ENCODE data around the gene CCL4. TPM values are rescaled to one million over a fixed set of nuclear protein-coding genes. Genes with fewer than 3 reads are reported as not detected.

Gene CCL4
- not detected in 2 replicates for total RNA-seq

DNA sequence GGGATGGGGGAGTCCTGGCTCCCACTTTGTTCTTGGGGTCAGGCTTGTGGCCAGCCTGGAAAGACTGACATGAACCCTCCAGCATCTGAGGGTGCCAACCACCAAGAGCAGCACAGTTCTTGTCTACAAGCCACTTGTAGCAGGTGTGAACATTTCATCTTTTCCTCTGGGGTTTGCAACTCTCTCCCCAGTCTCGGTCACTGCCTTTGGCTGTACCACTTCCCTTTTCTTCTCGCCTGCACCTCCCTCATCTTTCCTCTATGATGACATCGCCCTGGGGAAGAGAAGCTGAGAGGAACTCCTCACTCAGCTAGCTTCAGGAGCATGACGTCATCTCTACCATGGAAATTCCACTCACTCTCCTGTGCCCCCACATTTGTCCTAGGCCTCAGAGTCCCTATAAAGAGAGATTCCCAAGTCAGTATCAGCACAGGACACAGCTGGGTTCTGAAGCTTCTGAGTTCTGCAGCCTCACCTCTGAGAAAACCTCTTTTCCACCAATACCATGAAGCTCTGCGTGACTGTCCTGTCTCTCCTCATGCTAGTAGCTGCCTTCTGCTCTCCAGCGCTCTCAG, at the start of gene CCL4:
TSS of gene CCL4 (plus strand) at position 427 of the 575 bp plus-strand sequence. CDS start at position 506, 79 bp downstream.

DNA sequence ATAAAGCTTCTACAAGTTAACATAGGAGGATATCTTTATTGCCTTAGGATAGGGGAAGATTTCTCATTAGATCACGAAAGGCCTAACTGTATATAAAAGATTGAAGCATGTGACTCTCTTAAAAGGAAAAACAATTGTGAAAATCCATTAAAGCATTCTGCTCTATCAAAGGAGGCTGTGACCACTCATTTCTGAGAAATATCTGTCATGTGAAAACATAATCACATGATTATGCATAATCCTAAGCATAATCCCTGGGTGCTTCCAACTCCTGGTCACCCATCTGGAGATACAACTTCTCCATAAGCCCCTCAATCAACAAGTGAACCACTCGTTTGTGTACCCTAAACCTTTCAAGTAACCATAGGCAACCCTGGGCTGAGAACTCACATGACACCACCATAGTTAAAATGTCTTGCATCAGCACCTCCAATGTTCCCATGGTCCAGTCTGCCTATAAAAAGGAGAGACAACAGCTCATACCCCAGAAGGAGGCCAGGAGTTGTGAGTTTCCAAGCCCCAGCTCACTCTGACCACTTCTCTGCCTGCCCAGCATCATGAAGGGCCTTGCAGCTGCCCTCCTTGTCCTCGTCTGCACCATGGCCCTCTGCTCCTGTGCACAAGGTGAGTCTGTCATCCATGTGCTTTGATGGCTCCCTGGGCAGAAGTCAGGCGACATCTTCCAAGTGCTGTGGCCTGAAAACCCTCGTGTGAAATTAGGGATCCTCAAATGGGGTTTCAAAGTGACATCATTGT, 39.7 kb upstream of the CCL4 start, which contains the start of gene CCL18:
TSS of gene CCL18 (plus strand) at position 487 of the 756 bp plus-strand sequence. CDS start at position 558, 71 bp downstream.

DNA sequence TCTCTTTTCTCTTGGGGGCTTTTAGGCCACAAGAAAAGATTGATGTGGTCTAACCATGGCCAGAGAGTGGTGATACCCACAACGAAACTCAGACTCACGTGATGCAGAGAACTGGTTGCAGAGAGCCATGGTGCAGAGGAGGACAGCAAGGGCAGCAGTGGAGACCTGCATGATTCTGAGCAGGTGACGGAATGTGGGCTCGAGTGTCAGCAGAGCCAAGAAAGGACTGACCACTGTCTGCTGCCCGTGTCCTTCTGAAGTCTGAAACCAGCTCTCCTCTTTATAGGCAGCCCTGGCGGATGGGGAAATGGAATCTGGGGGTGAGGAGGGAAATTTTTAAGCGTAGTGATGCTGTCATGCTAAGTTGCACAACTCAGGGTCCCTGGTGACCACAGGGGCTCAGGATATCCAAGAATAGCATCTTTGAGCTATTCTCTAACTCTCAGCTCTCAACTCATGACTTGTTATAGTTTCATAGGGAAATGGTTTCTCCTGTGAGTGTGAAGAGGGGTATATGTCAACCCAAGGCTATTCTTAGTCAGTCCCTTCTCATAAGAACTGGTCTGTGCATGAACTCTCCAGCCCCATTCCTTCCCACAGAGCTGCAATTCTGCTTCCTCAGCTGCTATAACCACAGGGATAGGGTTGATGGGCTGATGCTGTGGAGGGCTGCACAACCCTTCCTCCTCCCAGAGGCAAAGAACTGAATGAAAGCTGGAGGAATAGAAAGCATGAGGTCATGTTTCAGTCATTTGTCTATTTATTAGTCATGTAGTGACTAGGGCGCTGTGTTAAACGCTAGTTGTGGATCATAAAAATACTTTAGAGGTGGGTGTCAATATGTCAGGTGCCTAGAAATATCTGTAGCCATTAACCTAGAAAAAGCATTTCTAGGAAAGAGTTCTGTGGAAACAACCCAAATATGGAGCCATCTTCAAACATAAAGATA, 13.5 kb upstream of the CCL4 start, which contains the start of gene CCL3:
TSS of gene CCL3 (minus strand) at position 256 of the 949 bp plus-strand sequence. CDS start at position 171, 85 bp downstream.

Other genes with a start within 250 kb of the CCL4 start
- not detected in 2 replicates for gene HEATR9, start 234.9 kb upstream of the CCL4 start, total RNA-seq
- gene CCL5, start 223.5 kb upstream of the CCL4 start, total RNA-seq: 0.16 TPM in 1 of 2 replicates, not detected in the other
- gene RDM1, start 173.1 kb upstream of the CCL4 start, total RNA-seq: 0.23 and 1.0 TPM in 2 replicates
- not detected in 2 replicates for gene LYZL6, start 160.1 kb upstream of the CCL4 start, total RNA-seq
- not detected in 2 replicates for gene CCL16, start 122.3 kb upstream of the CCL4 start, total RNA-seq
- not detected in 2 replicates for gene CCL14, start 117.1 kb upstream of the CCL4 start, total RNA-seq
- not detected in 2 replicates for gene CCL15, start 102.3 kb upstream of the CCL4 start, total RNA-seq
- not detected in 2 replicates for gene CCL23, start 85.9 kb upstream of the CCL4 start, total RNA-seq
- gene CCL18, start 39.6 kb upstream of the CCL4 start, total RNA-seq: not detected in 2 replicates
- not detected in 2 replicates for gene CCL3, start 13.7 kb upstream of the CCL4 start, total RNA-seq
- gene TBC1D3B, start 72.8 kb downstream of the CCL4 start, total RNA-seq: 0.31 TPM in 1 of 2 replicates, not detected in the other
- not detected in 2 replicates for gene CCL3L1, start 92.9 kb downstream of the CCL4 start, total RNA-seq
- gene CCL4L2, start 107.2 kb downstream of the CCL4 start, total RNA-seq: not detected in 2 replicates
- 0.08 TPM in 1 of 2 replicates, not detected in the other for gene TBC1D3I, start 160.7 kb downstream of the CCL4 start, total RNA-seq
- gene TBC1D3G, start 220.1 kb downstream of the CCL4 start, total RNA-seq: not detected in 2 replicates

All from hair follicular keratinocyte (primary cell).